Thymus (tissue), 11 donors: Measurements from ENCODE around the gene PRSS12. TPM values are rescaled to one million over a fixed set of nuclear protein-coding genes. Genes with fewer than 3 reads are reported as not detected.
A peak's percentile ranks its signal among the peaks of the same experiment; 100 is the strongest.
"Not testable (repeated sequence)": the region's sequence is repeated elsewhere in the genome, so short reads cannot be mapped to it uniquely, and the experiment has no call there.

Experiments used
- DNase-seq, 9 donors: peaks; one replicate each; pipeline ENCODE4 v3.0.0-alpha.2; 2013; ENCODE audit warnings: low spot score in 9 of 9, low read depth in 6 of 9, missing footprints in 1 of 9
- H3K27ac ChIP-seq, 2 donors: one replicate each; pipeline ENCODE4 v1.5.1; 2013; ENCODE audit warnings: control low read depth in 1 of 2, low read depth in 1 of 2, low read length in 1 of 2, mild to moderate bottlenecking in 1 of 2, moderate library complexity in 1 of 2
- H3K27me3 ChIP-seq, 2 donors: one replicate each; pipeline ENCODE4 v1.5.1; 2013; ENCODE audit warnings: low read length in 1 of 2; ENCODE audit not compliant: control insufficient read depth in 2 of 2, insufficient read depth in 1 of 2
- H3K36me3 ChIP-seq, 2 donors: one replicate each; pipeline ENCODE4 v1.5.1; 2013; ENCODE audit warnings: low read length in 1 of 2, mild to moderate bottlenecking in 1 of 2, moderate library complexity in 1 of 2; ENCODE audit not compliant: control insufficient read depth in 2 of 2, insufficient read depth in 2 of 2
- H3K4me1 ChIP-seq, 2 donors: one replicate each; pipeline ENCODE4 v1.5.1; 2013; ENCODE audit warnings: low read length in 2 of 2; ENCODE audit not compliant: control insufficient read depth in 2 of 2, insufficient read depth in 2 of 2
- H3K4me3 ChIP-seq, 2 donors: one replicate each; pipeline ENCODE4 v1.5.1; 2013; ENCODE audit warnings: low read length in 2 of 2, control low read depth in 1 of 2, mild to moderate bottlenecking in 1 of 2
- H3K9me3 ChIP-seq, 2 donors: one replicate each; pipeline ENCODE4 v1.5.1; 2013; ENCODE audit warnings: low read length in 1 of 2, mild to moderate bottlenecking in 1 of 2; ENCODE audit not compliant: control insufficient read depth in 2 of 2, insufficient read depth in 1 of 2
- WGBS: extraction: QIAGEN DNeasy Blood & Tissue Kit; methylation state at CpG from one replicate; pipeline ENCODE4 v1.1.7; 2013; 5-methylcytosine and 5-hydroxymethylcytosine counted together
- polyA plus RNA-seq: library from polyadenylated mRNA; stranded (reverse); fragments of 200-250 nt; gene quantifications from one replicate; pipeline ENCODE4 v1.2.3, GENCODE V29; 2013
- total RNA-seq: library from RNA; stranded (reverse); fragments of 120-200 nt; gene quantifications from one replicate; pipeline ENCODE4 v1.2.4, GENCODE V29; 2013
- donor health status: healthy.

PRSS12 gene
- total and polyA plus RNA-seq, 2 donors: 1.5 to 3.3 TPM

GRCh38 chr4:118279328-118279727 is 73.5 kb downstream of the PRSS12 start:
- WGBS: under 1% methylated on average over 13 of the region's 13 CpGs
- Histone ChIP-seq H3K4me3 (peak overlapping the region; percentile 79 to 88), H3K36me3 (peaks cover 3 to 37% of the 10 kb centered on the region in 2 donors), H3K27ac (peak overlapping the region; percentile 53 to 90), H3K4me1 (peaks cover 4 to 13% of the 10 kb centered on the region in 2 donors), H3K9me3 (peaks cover 0 to 2% of the 10 kb centered on the region in 2 donors), H3K27me3 (no peaks in the 10 kb centered on the region)
- DNase-seq: peak in 4 of 9 donors; percentile 4 to 61 (median 22)

- Histone ChIP-seq H3K27ac (peak overlapping the region; percentile 90 to 95), H3K36me3 (peaks cover 3 to 36% of the 10 kb centered on the region in 2 donors), H3K4me3 (peak overlapping the region; percentile 79 to 88), H3K9me3 (peaks cover 0 to 2% of the 10 kb centered on the region in 2 donors), H3K4me1 (peaks cover 4 to 13% of the 10 kb centered on the region in 2 donors), H3K27me3 (no peaks in the 10 kb centered on the region)
- WGBS: under 1% methylated on average over 56 of the region's 56 CpGs
- peak; percentile 86 to 97 (median 93) for DNase-seq
Observed at GRCh38 chr4:118278473-118279274, 74.1 kb downstream of the PRSS12 start.

- no peak for DNase-seq
- no peaks in the 10 kb centered on the region for H3K27me3 ChIP-seq
- H3K36me3 ChIP-seq: peaks cover 3 to 22% of the 10 kb centered on the region in 2 donors
- peaks cover 4 to 13% of the 10 kb centered on the region in 2 donors for H3K4me1 ChIP-seq
- 95% methylated on average over 4 of the region's 4 CpGs for WGBS
- H3K27ac ChIP-seq: no peak overlapping the region
- H3K9me3 ChIP-seq: peaks cover 0 to 2% of the 10 kb centered on the region in 2 donors
- H3K4me3 ChIP-seq: no peak overlapping the region
Observed at GRCh38 chr4:118277243-118277642, 75.6 kb downstream of the PRSS12 start.

- WGBS: 97% methylated on average over 2 of the region's 2 CpGs
- Histone ChIP-seq H3K4me3 (no peak overlapping the region), H3K9me3 (peaks cover 0 to 2% of the 10 kb centered on the region in 2 donors), H3K27ac (no peak overlapping the region), H3K4me1 (peaks cover 4 to 13% of the 10 kb centered on the region in 2 donors), H3K36me3 (peaks cover 0 to 16% of the 10 kb centered on the region in 2 donors), H3K27me3 (no peaks in the 10 kb centered on the region)
- DNase-seq: no peak
Observed at GRCh38 chr4:118276580-118276979, 76.2 kb downstream of the PRSS12 start.

GRCh38 chr4:118273642-118274041 is 79.2 kb downstream of the PRSS12 start:
- peaks cover 0 to 8% of the 10 kb centered on the region in 2 donors for H3K4me1 ChIP-seq
- 99% methylated on average over 1 of the region's 1 CpG for WGBS

GRCh38 chr4:118271788-118272187 is 81.0 kb downstream of the PRSS12 start:
- 92% methylated on average over 2 of the region's 2 CpGs for WGBS
- Histone ChIP-seq H3K4me1 (no peaks in the 10 kb centered on the region), H3K27ac (no peak overlapping the region), H3K36me3 (no peaks in the 10 kb centered on the region), H3K9me3 (peaks cover 0 to 2% of the 10 kb centered on the region in 2 donors), H3K4me3 (no peak overlapping the region), H3K27me3 (no peaks in the 10 kb centered on the region)
- DNase-seq: no peak

More at GRCh38 chr4:118273642-118274041, 79.2 kb downstream of the PRSS12 start:
- Histone ChIP-seq H3K4me3 (no peak overlapping the region), H3K36me3 (no peaks in the 10 kb centered on the region), H3K27me3 (no peaks in the 10 kb centered on the region), H3K27ac (no peak overlapping the region), H3K9me3 (peaks cover 0 to 2% of the 10 kb centered on the region in 2 donors)
- no peak for DNase-seq

GRCh38 chr4:118270492-118270891 is 82.3 kb downstream of the PRSS12 start:
- no peaks in the 10 kb centered on the region for H3K9me3 ChIP-seq
- peak in 6 of 9 donors; percentile 27 to 73 (median 55) for DNase-seq
- 14% methylated on average over 2 of the region's 2 CpGs for WGBS
- H3K4me1 ChIP-seq: no peaks in the 10 kb centered on the region
- no peak overlapping the region for H3K27ac ChIP-seq
- no peaks in the 10 kb centered on the region for H3K27me3 ChIP-seq
- no peaks in the 10 kb centered on the region for H3K36me3 ChIP-seq
- H3K4me3 ChIP-seq: no peak overlapping the region

DNA sequence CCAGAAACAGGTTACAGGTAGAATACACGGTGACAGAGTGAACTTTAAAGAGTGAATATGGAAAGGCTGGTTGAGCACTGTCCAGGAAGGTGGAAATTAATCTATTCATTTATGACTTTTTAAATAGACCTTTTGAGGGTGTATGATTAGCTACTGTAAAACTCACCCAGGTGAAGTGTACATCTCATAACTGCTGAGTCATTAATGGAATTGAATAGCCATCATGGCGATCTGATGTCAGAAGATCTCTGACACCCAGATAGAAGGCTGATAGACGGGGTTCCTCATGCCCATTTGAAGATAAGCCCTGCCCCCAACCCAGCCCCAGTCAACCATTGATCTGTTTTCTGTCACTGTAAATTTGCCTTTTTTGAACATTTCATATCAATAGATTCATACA is 84.0 kb downstream of the PRSS12 start:
- Histone ChIP-seq H3K27ac (no peak overlapping the region), H3K27me3 (no peaks in the 10 kb centered on the region), H3K36me3 (no peaks in the 10 kb centered on the region), H3K4me3 (no peak overlapping the region), H3K9me3 (no peaks in the 10 kb centered on the region), H3K4me1 (peaks cover 0 to 2% of the 10 kb centered on the region in 2 donors)
- WGBS: 95% methylated on average over 3 of the region's 3 CpGs
- no peak for DNase-seq

DNA sequence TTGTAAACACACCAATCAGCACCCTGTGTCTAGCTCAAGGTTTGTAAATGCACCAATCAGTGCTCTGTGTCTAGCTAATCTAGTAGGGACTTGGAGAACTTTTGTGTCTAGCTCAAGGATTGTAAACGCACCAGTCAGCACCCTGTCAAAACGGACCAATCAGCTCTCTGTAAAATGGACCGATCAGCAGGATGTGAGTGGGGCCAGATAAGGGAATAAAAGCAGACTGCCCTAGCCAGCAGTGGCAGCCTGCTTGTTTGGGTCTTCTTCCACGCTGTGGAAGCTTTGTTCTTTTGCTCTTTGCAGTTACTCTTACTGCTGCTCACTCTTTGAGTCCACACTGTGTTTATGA is 86.7 kb downstream of the PRSS12 start:
- not testable (repeated sequence) for H3K27me3 ChIP-seq, H3K9me3 ChIP-seq, H3K36me3 ChIP-seq, H3K4me1 ChIP-seq, DNase-seq, H3K4me3 ChIP-seq, H3K27ac ChIP-seq
- WGBS: 96% methylated on average over 4 of the region's 4 CpGs
